IPS-15b (cell line): Measurements from ENCODE around the gene STOX1.

Experiments
- H3K27me3 ChIP-seq: one replicate; pipeline ENCODE4 v1.6.1; 2013; ENCODE audit warnings: low read length; ENCODE audit not compliant: control insufficient read depth, insufficient read depth
- H3K36me3 ChIP-seq: one replicate; pipeline ENCODE4 v1.6.1; 2013; ENCODE audit warnings: low read length; ENCODE audit not compliant: control insufficient read depth, insufficient read depth
- H3K4me1 ChIP-seq: one replicate; pipeline ENCODE4 v1.6.1; 2013; ENCODE audit warnings: mild to moderate bottlenecking, low read length; ENCODE audit not compliant: control insufficient read depth, insufficient read depth
- H3K4me3 ChIP-seq: one replicate; pipeline ENCODE4 v1.5.1; 2013; ENCODE audit warnings: low read depth, low read length
- H3K9ac ChIP-seq: one replicate; pipeline ENCODE4 v1.6.1; 2013; ENCODE audit warnings: low read depth, mild to moderate bottlenecking, low read length
- H3K9me3 ChIP-seq: one replicate; pipeline ENCODE4 v1.6.1; 2013; ENCODE audit warnings: mild to moderate bottlenecking, low read length; ENCODE audit not compliant: control insufficient read depth, insufficient read depth

The STOX1 gene

GRCh38 chr10:68870545-68871104 lies 43.3 kb downstream of the STOX1 start:
- peaks cover 4% of the 10 kb centered on the region for H3K9me3 ChIP-seq
- H3K9ac ChIP-seq, result no peak overlapping the region
- H3K27me3 ChIP-seq, result no peaks in the 10 kb centered on the region
- H3K4me3 ChIP-seq, result no peak overlapping the region
- no peaks in the 10 kb centered on the region for H3K36me3 ChIP-seq
- H3K4me1 ChIP-seq, result peaks cover 8% of the 10 kb centered on the region

- Histone ChIP-seq H3K9ac (no peak overlapping the region), H3K36me3 (no peaks in the 10 kb centered on the region), H3K27me3 (no peaks in the 10 kb centered on the region), H3K4me3 (no peak overlapping the region), H3K4me1 (peaks cover 8% of the 10 kb centered on the region), H3K9me3 (peaks cover 4% of the 10 kb centered on the region)
These were observed 43.9 kb downstream of the STOX1 start for GRCh38 chr10:68871105-68871711.

GRCh38 chr10:68871731-68872342 lies 44.5 kb downstream of the STOX1 start:
- H3K4me1 ChIP-seq, result peaks cover 14% of the 10 kb centered on the region
- H3K4me3 ChIP-seq, result no peak overlapping the region
- peaks cover 4% of the 10 kb centered on the region for H3K9me3 ChIP-seq
- H3K9ac ChIP-seq, result no peak overlapping the region
- H3K27me3 ChIP-seq, result no peaks in the 10 kb centered on the region
- H3K36me3 ChIP-seq, result no peaks in the 10 kb centered on the region

- Histone ChIP-seq H3K9me3 (no peaks in the 10 kb centered on the region), H3K4me1 (peaks cover 34% of the 10 kb centered on the region), H3K27me3 (no peaks in the 10 kb centered on the region), H3K36me3 (no peaks in the 10 kb centered on the region), H3K9ac (no peak overlapping the region), H3K4me3 (no peak overlapping the region)
These were observed 49.2 kb downstream of the STOX1 start for GRCh38 chr10:68876246-68877138.

- H3K36me3 ChIP-seq, result no peaks in the 10 kb centered on the region
- H3K4me1 ChIP-seq, result peaks cover 34% of the 10 kb centered on the region
- no peak overlapping the region for H3K9ac ChIP-seq
- peak overlapping the region; percentile 9 for H3K4me3 ChIP-seq
- no peaks in the 10 kb centered on the region for H3K9me3 ChIP-seq
- H3K27me3 ChIP-seq, result no peaks in the 10 kb centered on the region
These were observed 50.3 kb downstream of the STOX1 start for GRCh38 chr10:68877482-68878110.

GRCh38 chr10:68878496-68878895 lies 51.2 kb downstream of the STOX1 start:
- peaks cover 34% of the 10 kb centered on the region for H3K4me1 ChIP-seq
- no peak overlapping the region for H3K9ac ChIP-seq
- H3K9me3 ChIP-seq, result no peaks in the 10 kb centered on the region
- no peaks in the 10 kb centered on the region for H3K27me3 ChIP-seq
- H3K36me3 ChIP-seq, result no peaks in the 10 kb centered on the region
- H3K4me3 ChIP-seq, result no peak overlapping the region

GRCh38 chr10:68879628-68880027 lies 52.3 kb downstream of the STOX1 start:
- H3K4me3 ChIP-seq, result no peak overlapping the region
- H3K9ac ChIP-seq, result no peak overlapping the region
- no peaks in the 10 kb centered on the region for H3K9me3 ChIP-seq
- no peaks in the 10 kb centered on the region for H3K36me3 ChIP-seq
- peaks cover 34% of the 10 kb centered on the region for H3K4me1 ChIP-seq
- no peaks in the 10 kb centered on the region for H3K27me3 ChIP-seq

- no peak overlapping the region for H3K4me3 ChIP-seq
- H3K9ac ChIP-seq, result no peak overlapping the region
- H3K9me3 ChIP-seq, result no peaks in the 10 kb centered on the region
- no peaks in the 10 kb centered on the region for H3K36me3 ChIP-seq
- no peaks in the 10 kb centered on the region for H3K27me3 ChIP-seq
- peaks cover 34% of the 10 kb centered on the region for H3K4me1 ChIP-seq
These were observed 52.9 kb downstream of the STOX1 start for GRCh38 chr10:68880181-68880580.

GRCh38 chr10:68895041-68895440 lies 67.7 kb downstream of the STOX1 start:
- Histone ChIP-seq H3K4me3 (no peak overlapping the region), H3K27me3 (no peaks in the 10 kb centered on the region), H3K4me1 (peaks cover 2% of the 10 kb centered on the region), H3K9ac (no peak overlapping the region), H3K9me3 (no peaks in the 10 kb centered on the region), H3K36me3 (no peaks in the 10 kb centered on the region)

GRCh38 chr10:68897336-68897741 lies 70.0 kb downstream of the STOX1 start:
- H3K4me1 ChIP-seq, result peaks cover 8% of the 10 kb centered on the region
- H3K4me3 ChIP-seq, result no peak overlapping the region
- no peak overlapping the region for H3K9ac ChIP-seq
- H3K27me3 ChIP-seq, result no peaks in the 10 kb centered on the region
- H3K9me3 ChIP-seq, result no peaks in the 10 kb centered on the region
- H3K36me3 ChIP-seq, result no peaks in the 10 kb centered on the region

GRCh38 chr10:68899186-68899745 lies 71.9 kb downstream of the STOX1 start:
- H3K4me1 ChIP-seq, result peaks cover 8% of the 10 kb centered on the region
- H3K4me3 ChIP-seq, result no peak overlapping the region
- no peak overlapping the region for H3K9ac ChIP-seq
- no peaks in the 10 kb centered on the region for H3K27me3 ChIP-seq
- H3K9me3 ChIP-seq, result no peaks in the 10 kb centered on the region
- H3K36me3 ChIP-seq, result no peaks in the 10 kb centered on the region
